Lung (tissue), 12 donors: ENCODE data around the gene BTBD16. TPM values are rescaled to one million over a fixed set of nuclear protein-coding genes. Genes with fewer than 3 reads are reported as not detected.

Experiments used
- ATAC-seq: fragments of 200-7000 bp; cut with Tn5 transposase; one replicate; pipeline ENCODE4 v1.9.1; 2020; ENCODE audit warnings: moderate number of reproducible peaks; ENCODE audit not compliant: insufficient read depth, low FRiP score
- DNase-seq, 3 donors: peaks; one replicate each; pipeline ENCODE4 v3.0.0-alpha.2; 2013 to 2017
- H3K27ac ChIP-seq, 2 donors: one replicate each; pipeline ENCODE4 v1.5.1; 2013; ENCODE audit warnings: mild to moderate bottlenecking in 2 of 2, moderate library complexity in 2 of 2, control low read depth in 1 of 2, inconsistent platforms in 1 of 2, low read depth in 1 of 2, low read length in 1 of 2
- H3K27me3 ChIP-seq, 3 donors: one replicate each; pipeline ENCODE4 v1.5.1; 2013; ENCODE audit warnings: low read length in 2 of 3; ENCODE audit not compliant: control insufficient read depth in 3 of 3, insufficient read depth in 3 of 3
- H3K36me3 ChIP-seq, 4 donors: one replicate each; pipeline ENCODE4 v1.5.1; 2013; ENCODE audit warnings: low read length in 4 of 4, mild to moderate bottlenecking in 1 of 4, moderate library complexity in 1 of 4; ENCODE audit not compliant: control insufficient read depth in 4 of 4, insufficient read depth in 4 of 4
- H3K4me1 ChIP-seq, 5 donors: one replicate each; pipeline ENCODE4 v1.5.1; 2013; ENCODE audit warnings: low read length in 5 of 5, mild to moderate bottlenecking in 2 of 5, moderate library complexity in 1 of 5; ENCODE audit not compliant: control insufficient read depth in 5 of 5, insufficient read depth in 5 of 5
- H3K4me3 ChIP-seq: one replicate; pipeline ENCODE4 v1.5.1; 2013; ENCODE audit warnings: mild to moderate bottlenecking, control low read depth, moderate library complexity
- H3K9ac ChIP-seq, 2 donors: one replicate each; pipeline ENCODE4 v1.5.1; 2013; ENCODE audit warnings: low read length in 2 of 2, control low read depth in 1 of 2; ENCODE audit not compliant: insufficient read depth in 1 of 2
- H3K9me3 ChIP-seq, 4 donors: one replicate each; pipeline ENCODE4 v1.5.1; 2013; ENCODE audit warnings: low read length in 3 of 4, mild to moderate bottlenecking in 1 of 4, moderate library complexity in 1 of 4; ENCODE audit not compliant: control insufficient read depth in 4 of 4, insufficient read depth in 3 of 4
- WGBS, 2 donors: extraction: QIAGEN DNeasy Blood & Tissue Kit; methylation state at CpG; one replicate each; pipeline ENCODE4 v1.1.7; 2013; 5-methylcytosine and 5-hydroxymethylcytosine counted together
- polyA plus RNA-seq, 2 donors: library from polyadenylated mRNA; stranded (reverse); fragments of 200-250 nt; gene quantifications; one replicate each; pipeline ENCODE4 v1.2.1, GENCODE V29; 2013
- total RNA-seq, 2 donors: library from RNA; depleted of rRNA in 1 of 2; stranded (reverse); fragments of >200 nt in 1 of 2; gene quantifications; one replicate each; pipeline ENCODE4 v1.2.1, GENCODE V29; 2014 to 2021
- TF ChIP-seq, protein P1 (sequence below): IDR thresholded peaks from 2 replicates; pipeline ENCODE4 v1.5.1; 2012; ENCODE audit warnings: mild to moderate bottlenecking; ENCODE audit errors: control extremely low read depth, extremely low read depth
- donor health status: control.
- donor health status: control.
- donor health status: Bipolar disorder and iron deficiency.
- donor health status: healthy.
- donor health status: DM: yes; HTN: yes; CAD: no.

Gene BTBD16
- total and polyA plus RNA-seq, 4 donors, result 0.03 to 0.73 (median 0.67) TPM; not detected in 1

DNA sequence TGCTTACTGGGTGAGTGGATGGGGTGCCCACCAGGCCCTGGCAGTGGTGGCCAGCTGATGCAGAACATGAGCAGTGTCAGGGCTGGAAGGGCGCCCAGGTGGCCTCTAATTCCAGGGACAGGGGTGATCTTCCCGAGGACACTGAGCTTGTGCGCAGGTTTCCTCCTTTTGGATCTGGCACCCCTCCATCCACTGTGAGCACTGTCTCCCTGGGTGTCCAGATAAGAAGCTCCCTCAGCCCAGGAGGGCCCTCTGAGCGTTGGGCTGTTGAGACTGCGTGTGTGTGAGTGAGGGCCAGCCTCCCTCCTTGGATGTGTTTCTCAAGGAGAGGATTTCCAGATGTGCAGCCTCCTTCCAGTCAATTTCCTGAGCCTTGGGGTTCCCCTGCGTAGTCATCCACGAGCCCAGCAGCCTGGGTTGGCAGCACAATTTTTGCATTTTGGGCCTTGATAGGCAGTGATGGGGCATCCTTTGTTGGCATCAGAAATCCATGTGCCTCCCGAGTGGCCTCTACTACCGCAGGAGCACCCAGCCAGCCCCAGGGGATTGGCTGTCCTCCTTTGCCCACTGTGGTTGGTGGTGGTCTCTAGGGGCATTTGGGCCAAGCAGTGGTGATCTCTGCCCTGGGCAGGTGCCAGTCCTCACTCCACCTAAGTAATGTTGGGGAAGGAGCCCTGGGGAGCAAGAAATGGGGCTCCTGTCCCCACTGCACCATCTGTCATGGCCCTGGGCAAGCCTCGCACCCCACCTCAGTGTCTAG is 20.9 kb upstream of the BTBD16 start:
- no peaks in the 10 kb centered on the region for H3K9me3 ChIP-seq
- WGBS, 2 donors, result 89 to 93% methylated on average over 10 of the region's 10 CpGs
- H3K36me3 ChIP-seq, result peaks cover 0 to 57% (median 2%) of the 10 kb centered on the region in 4 donors
- no peaks in the 10 kb centered on the region for H3K27me3 ChIP-seq
- no peak overlapping the region for H3K27ac ChIP-seq
- DNase-seq (no peak), ATAC-seq (no peak)
- no peak overlapping the region for H3K9ac ChIP-seq
- TF ChIP-seq, protein P1, sequence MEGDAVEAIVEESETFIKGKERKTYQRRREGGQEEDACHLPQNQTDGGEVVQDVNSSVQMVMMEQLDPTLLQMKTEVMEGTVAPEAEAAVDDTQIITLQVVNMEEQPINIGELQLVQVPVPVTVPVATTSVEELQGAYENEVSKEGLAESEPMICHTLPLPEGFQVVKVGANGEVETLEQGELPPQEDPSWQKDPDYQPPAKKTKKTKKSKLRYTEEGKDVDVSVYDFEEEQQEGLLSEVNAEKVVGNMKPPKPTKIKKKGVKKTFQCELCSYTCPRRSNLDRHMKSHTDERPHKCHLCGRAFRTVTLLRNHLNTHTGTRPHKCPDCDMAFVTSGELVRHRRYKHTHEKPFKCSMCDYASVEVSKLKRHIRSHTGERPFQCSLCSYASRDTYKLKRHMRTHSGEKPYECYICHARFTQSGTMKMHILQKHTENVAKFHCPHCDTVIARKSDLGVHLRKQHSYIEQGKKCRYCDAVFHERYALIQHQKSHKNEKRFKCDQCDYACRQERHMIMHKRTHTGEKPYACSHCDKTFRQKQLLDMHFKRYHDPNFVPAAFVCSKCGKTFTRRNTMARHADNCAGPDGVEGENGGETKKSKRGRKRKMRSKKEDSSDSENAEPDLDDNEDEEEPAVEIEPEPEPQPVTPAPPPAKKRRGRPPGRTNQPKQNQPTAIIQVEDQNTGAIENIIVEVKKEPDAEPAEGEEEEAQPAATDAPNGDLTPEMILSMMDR, result no peak
- no peak overlapping the region for H3K4me3 ChIP-seq
- no peaks in the 10 kb centered on the region for H3K4me1 ChIP-seq

- Histone ChIP-seq H3K36me3 (peaks cover 0 to 58% (median 2%) of the 10 kb centered on the region in 4 donors), H3K4me1 (no peaks in the 10 kb centered on the region), H3K27ac (no peak overlapping the region), H3K4me3 (no peak overlapping the region), H3K9ac (no peak overlapping the region), H3K27me3 (no peaks in the 10 kb centered on the region), H3K9me3 (no peaks in the 10 kb centered on the region)
- 93% methylated on average over 11 of the region's 11 CpGs for WGBS, 2 donors
- TF ChIP-seq, protein P1, result no peak
- ATAC-seq, result no peak
- DNase-seq, result no peak
Observed at GRCh38 chr10:122251459-122252255, 19.4 kb upstream of the BTBD16 start.

DNA sequence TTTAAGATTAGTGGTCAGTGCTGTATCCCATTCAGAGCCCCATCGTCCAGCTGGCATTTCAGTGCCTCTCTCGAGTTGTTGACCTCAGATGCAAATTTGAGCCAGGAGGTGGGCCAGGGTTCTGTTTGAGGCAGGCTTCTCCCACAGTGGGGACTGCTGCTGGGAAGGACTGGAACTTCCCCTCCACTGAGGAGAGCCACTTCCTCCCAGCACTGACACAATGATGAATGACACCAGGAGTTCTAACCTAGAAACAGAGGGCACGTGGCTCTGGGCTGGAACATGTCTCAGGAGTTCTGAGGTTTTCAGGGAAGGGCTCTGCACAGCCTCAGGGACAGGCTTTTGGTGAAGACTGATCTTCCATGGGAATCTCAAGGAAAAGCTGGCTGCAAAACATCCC is 18.3 kb upstream of the BTBD16 start:
- Histone ChIP-seq H3K4me1 (no peaks in the 10 kb centered on the region), H3K4me3 (no peak overlapping the region), H3K36me3 (peaks cover 0 to 55% (median 2%) of the 10 kb centered on the region in 4 donors), H3K9me3 (no peaks in the 10 kb centered on the region), H3K27ac (no peak overlapping the region), H3K9ac (no peak overlapping the region), H3K27me3 (no peaks in the 10 kb centered on the region)
- TF ChIP-seq, protein P1, result no peak
- ATAC-seq (no peak), DNase-seq (no peak)
- 36 to 45% methylated on average over 3 of the region's 3 CpGs for WGBS, 2 donors
